Ovary (tissue), 3 donors: ENCODE measurements around the gene BRICD5.

Source experiments
- EP300 ChIP-seq: sonication (generic); formaldehyde crosslinking; IDR thresholded peaks from one replicate; pipeline ENCODE4 v1.6.1; 2017; ENCODE audit warnings: antibody characterized with exemption
- POLR2A ChIP-seq: fragments of 450-650 bp; IDR thresholded peaks from one replicate; pipeline ENCODE4 v1.6.1; 2017; ENCODE audit warnings: antibody characterized with exemption, mild to moderate bottlenecking, moderate library complexity
- TF ChIP-seq, protein P1 (sequence below), 3 donors: fragments of 450-650 bp in 2 of 3; fragments of 200-600 bp in 1 of 3; IDR thresholded peaks; one replicate each; pipeline versions ENCODE4 v1.5.1 to v1.8.0; 2016 to 2022; ENCODE audit warnings: antibody characterized with exemption in 3 of 3, mild to moderate bottlenecking in 1 of 3
- donor health status: DM: no; HTN: no; CAD: no.

DNA sequence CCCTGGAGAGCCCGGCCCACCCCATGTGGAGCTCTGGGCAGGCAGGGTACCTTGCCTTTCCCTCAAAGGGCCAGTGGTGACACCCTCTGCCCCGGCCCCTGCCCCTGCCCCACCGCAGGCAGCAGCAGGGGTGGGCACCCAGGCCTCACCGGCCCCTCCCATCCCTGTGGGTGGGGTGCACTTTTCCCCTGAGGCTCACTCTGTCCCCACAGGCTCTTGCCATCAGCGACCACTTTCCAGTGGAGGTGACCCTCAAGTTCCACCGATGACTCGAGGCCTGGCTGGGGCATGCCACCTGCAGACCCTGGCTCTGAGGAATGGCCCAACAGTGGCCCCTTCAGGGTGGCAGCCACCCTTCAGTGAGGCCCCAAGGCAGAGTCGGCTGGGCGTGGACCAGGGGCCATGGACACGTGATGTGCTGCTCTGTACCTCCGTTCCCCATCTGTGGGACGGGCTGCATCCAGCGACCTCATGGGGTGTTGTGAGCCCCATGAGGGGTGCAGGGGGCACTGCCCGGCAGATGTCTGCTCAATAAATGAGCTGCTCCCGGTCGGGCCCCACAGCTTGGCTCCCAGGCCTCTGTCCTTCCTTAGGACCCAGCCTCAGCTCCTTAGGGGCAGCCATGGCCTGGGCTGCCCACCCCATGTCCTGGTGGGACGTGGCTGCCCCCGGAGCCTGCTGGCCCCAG lies 27.6 kb upstream of the BRICD5 start:
- TF ChIP-seq, protein P1, sequence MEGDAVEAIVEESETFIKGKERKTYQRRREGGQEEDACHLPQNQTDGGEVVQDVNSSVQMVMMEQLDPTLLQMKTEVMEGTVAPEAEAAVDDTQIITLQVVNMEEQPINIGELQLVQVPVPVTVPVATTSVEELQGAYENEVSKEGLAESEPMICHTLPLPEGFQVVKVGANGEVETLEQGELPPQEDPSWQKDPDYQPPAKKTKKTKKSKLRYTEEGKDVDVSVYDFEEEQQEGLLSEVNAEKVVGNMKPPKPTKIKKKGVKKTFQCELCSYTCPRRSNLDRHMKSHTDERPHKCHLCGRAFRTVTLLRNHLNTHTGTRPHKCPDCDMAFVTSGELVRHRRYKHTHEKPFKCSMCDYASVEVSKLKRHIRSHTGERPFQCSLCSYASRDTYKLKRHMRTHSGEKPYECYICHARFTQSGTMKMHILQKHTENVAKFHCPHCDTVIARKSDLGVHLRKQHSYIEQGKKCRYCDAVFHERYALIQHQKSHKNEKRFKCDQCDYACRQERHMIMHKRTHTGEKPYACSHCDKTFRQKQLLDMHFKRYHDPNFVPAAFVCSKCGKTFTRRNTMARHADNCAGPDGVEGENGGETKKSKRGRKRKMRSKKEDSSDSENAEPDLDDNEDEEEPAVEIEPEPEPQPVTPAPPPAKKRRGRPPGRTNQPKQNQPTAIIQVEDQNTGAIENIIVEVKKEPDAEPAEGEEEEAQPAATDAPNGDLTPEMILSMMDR (IDR thresholded peaks at IDR 0.05) = no peak
- no peak for TF ChIP-seq POLR2A
- no peak for TF ChIP-seq EP300
